OCI-LY1 (cell line): ENCODE measurements around the gene COL21A1.

Experiments used
- H2AFZ ChIP-seq: fragments of 200-600 bp; sonication (generic), shearing (Covaris generic); 2 replicates; pipeline ENCODE4 v1.6.0; 2014; ENCODE audit warnings: antibody characterized with exemption, mild to moderate bottlenecking, low read length
- H3F3A ChIP-seq: fragments of 200-600 bp; sonication (generic), shearing (Covaris generic); 2 replicates; pipeline ENCODE4 v1.6.0; 2014; ENCODE audit warnings: mild to moderate bottlenecking, antibody characterized with exemption, low read length, moderate library complexity; ENCODE audit not compliant: insufficient read depth
- H3K27ac ChIP-seq: fragments of 200-600 bp; sonication (generic); 2 replicates; pipeline ENCODE4 v1.5.1; 2014; ENCODE audit warnings: low read length, mixed run types, mild to moderate bottlenecking, low read depth; ENCODE audit not compliant: poor library complexity, severe bottlenecking
- H3K27me3 ChIP-seq: fragments of 200-600 bp; sonication (generic); 2 replicates; pipeline ENCODE4 v1.6.0; 2014; ENCODE audit warnings: antibody characterized with exemption, mild to moderate bottlenecking, low read length, moderate library complexity; ENCODE audit not compliant: insufficient read depth
- H3K36me3 ChIP-seq: fragments of 200-600 bp; sonication (generic); 2 replicates; pipeline ENCODE4 v1.6.1; 2014; ENCODE audit warnings: mild to moderate bottlenecking, antibody characterized with exemption, low read length, moderate library complexity, mixed read lengths; ENCODE audit not compliant: insufficient read depth
- H3K4me1 ChIP-seq: fragments of 200-600 bp; sonication (generic); 2 replicates; pipeline ENCODE4 v1.5.1; 2014; ENCODE audit warnings: mild to moderate bottlenecking, low read length, moderate library complexity; ENCODE audit not compliant: insufficient read depth, severe bottlenecking
- H3K4me2 ChIP-seq: fragments of 200-600 bp; sonication (generic), shearing (Covaris generic); 2 replicates; pipeline ENCODE4 v1.6.1; 2014; ENCODE audit warnings: low read length
- H3K4me3 ChIP-seq: fragments of 200-600 bp; sonication (generic); 2 replicates; pipeline ENCODE4 v1.5.1; 2014; ENCODE audit warnings: low read length, low read depth, mild to moderate bottlenecking, mixed read lengths; ENCODE audit not compliant: poor library complexity, severe bottlenecking
- H3K79me2 ChIP-seq: fragments of 200-600 bp; shearing (Covaris generic); 2 replicates; pipeline ENCODE4 v1.6.1; 2016; ENCODE audit warnings: mixed run types, low read length, mixed read lengths; ENCODE audit not compliant: insufficient read depth
- H3K9ac ChIP-seq: fragments of 200-600 bp; sonication (generic), shearing (Covaris generic); 2 replicates; pipeline ENCODE4 v1.6.1; 2014; ENCODE audit warnings: mild to moderate bottlenecking, low read length, mixed read lengths
- H3K9me2 ChIP-seq: fragments of 200-600 bp; sonication (generic), shearing (Covaris generic); 2 replicates; pipeline ENCODE4 v1.6.1; 2014; ENCODE audit warnings: low read depth, mild to moderate bottlenecking, low read length, mixed read lengths
- H3K9me3 ChIP-seq: fragments of 200-600 bp; shearing (Covaris generic); 2 replicates; pipeline ENCODE4 v1.6.1; 2014; ENCODE audit warnings: low read length, mixed read lengths
- H4K20me1 ChIP-seq: fragments of 200-600 bp; sonication (generic), shearing (Covaris generic); 2 replicates; pipeline ENCODE4 v1.6.0; 2016; ENCODE audit warnings: mild to moderate bottlenecking, low read length; ENCODE audit not compliant: insufficient read depth
- CTCF ChIP-seq: fragments of 200-600 bp; sonication (generic), shearing (Covaris generic); IDR thresholded peaks from 2 replicates; pipeline ENCODE4 v1.5.1; 2017; ENCODE audit warnings: mild to moderate bottlenecking, antibody characterized with exemption, low read length, moderate library complexity, mixed read lengths
- EZH2 ChIP-seq: fragments of 200-600 bp; sonication (generic), shearing (Covaris generic); IDR thresholded peaks from 2 replicates; pipeline ENCODE4 v1.8.0; 2017; ENCODE audit warnings: borderline replicate concordance, mixed run types, mild to moderate bottlenecking, antibody characterized with exemption, low read length, moderate library complexity, mixed read lengths

Gene COL21A1

GRCh38 chr6:56244528-56245253 lies 2.7 kb downstream of the COL21A1 start:
- no peaks in the 10 kb centered on the region for H3K36me3 ChIP-seq
- no peak for TF ChIP-seq CTCF
- no peak for TF ChIP-seq EZH2
- no peak overlapping the region for H3K4me3 ChIP-seq
- H3K4me2 ChIP-seq, result no peak overlapping the region
- no peak overlapping the region for H3K9ac ChIP-seq
- H2AFZ ChIP-seq, result no peak overlapping the region
- H3K27me3 ChIP-seq, result no peaks in the 10 kb centered on the region
- H3K9me3 ChIP-seq, result no peaks in the 10 kb centered on the region
- H3K9me2 ChIP-seq, result no peaks in the 10 kb centered on the region
- no peaks in the 10 kb centered on the region for H3K79me2 ChIP-seq
- H3K4me1 ChIP-seq, result no peaks in the 10 kb centered on the region
- no peaks in the 10 kb centered on the region for H4K20me1 ChIP-seq
- no peaks in the 10 kb centered on the region for H3F3A ChIP-seq
- no peak overlapping the region for H3K27ac ChIP-seq

GRCh38 chr6:56244089-56244488 lies 3.3 kb downstream of the COL21A1 start:
- Histone ChIP-seq H3K9me2 (no peaks in the 10 kb centered on the region), H3K9me3 (no peaks in the 10 kb centered on the region), H2AFZ (no peak overlapping the region), H3K79me2 (no peaks in the 10 kb centered on the region), H3K36me3 (no peaks in the 10 kb centered on the region), H3K27me3 (no peaks in the 10 kb centered on the region), H4K20me1 (no peaks in the 10 kb centered on the region), H3K4me1 (no peaks in the 10 kb centered on the region), H3F3A (no peaks in the 10 kb centered on the region), H3K9ac (no peak overlapping the region), H3K4me3 (no peak overlapping the region), H3K4me2 (no peak overlapping the region), H3K27ac (no peak overlapping the region)
- TF ChIP-seq CTCF (no peak), EZH2 (no peak)

GRCh38 chr6:56243518-56244070 lies 3.8 kb downstream of the COL21A1 start:
- Histone ChIP-seq H3K9me2 (no peaks in the 10 kb centered on the region), H3K36me3 (no peaks in the 10 kb centered on the region), H3K9ac (no peak overlapping the region), H4K20me1 (no peaks in the 10 kb centered on the region), H3K9me3 (no peaks in the 10 kb centered on the region), H3K79me2 (no peaks in the 10 kb centered on the region), H3K4me2 (no peak overlapping the region), H3F3A (no peaks in the 10 kb centered on the region), H2AFZ (no peak overlapping the region), H3K27ac (no peak overlapping the region), H3K27me3 (no peaks in the 10 kb centered on the region), H3K4me1 (no peaks in the 10 kb centered on the region), H3K4me3 (no peak overlapping the region)
- no peak for TF ChIP-seq CTCF
- TF ChIP-seq EZH2, result no peak
